ENCODE results near the gene LIMS2.

The LIMS2 gene

DNA sequence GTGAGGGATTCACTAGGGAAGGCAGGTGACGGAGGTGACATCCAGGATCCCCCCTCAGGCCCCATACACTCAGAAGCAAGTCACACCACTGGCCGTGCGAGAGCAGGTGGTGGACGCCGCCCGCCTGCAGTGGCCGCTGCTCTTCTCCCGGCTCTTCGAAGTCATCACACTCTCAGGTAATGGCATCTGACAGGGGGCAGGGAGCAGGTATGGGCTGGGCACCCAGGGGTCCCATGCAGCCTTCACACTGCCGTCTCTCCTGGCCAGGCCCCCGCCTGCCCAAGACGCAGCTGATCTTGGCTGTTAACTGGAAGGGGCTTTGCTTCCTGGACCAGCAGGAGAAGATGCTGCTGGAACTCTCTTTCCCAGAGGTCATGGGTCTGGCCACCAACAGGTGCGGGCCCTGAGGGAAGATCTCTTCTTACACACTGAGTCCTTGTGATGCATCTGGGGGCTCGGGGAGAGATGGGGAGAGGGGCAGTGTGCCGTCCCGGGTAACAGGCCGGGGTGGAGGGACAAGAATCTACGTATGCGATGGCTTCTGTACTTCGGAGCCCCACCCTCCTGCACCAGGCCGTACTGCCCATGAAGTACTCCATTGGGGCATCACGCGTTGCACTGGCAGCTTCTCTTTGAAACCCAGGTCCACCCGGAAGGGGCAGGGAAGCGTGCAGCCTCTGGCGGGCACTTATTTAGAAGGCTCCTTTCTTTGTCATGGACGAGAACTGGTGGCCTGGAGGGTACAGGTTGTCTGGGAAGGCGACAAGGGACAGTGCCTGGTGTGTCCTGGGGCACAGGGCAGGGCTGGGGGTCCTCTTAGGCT lies 48.2 kb downstream of the LIMS2 start:
- Histone ChIP-seq H3K36me3 (no peaks in the 10 kb centered on the region), H3K27ac (no peak overlapping the region), H3K4me3 (peak overlapping the region in 1 of 10 experiments; percentile 41; a peak in 1 of 20 replicates), H3K4me2 (peak overlapping the region; percentile 73 to 99 (median 89)), H4K20me1 (peaks cover 0 to 23% (median 0%) of the 10 kb centered on the region in 11 experiments; a peak in 4 of 22 replicates), H3K9ac (no peak overlapping the region), H3K27me3 (peaks cover 0 to 54% (median 0%) of the 10 kb centered on the region in 11 experiments; a peak in 7 of 22 replicates), H3K4me1 (peaks cover 63 to 99% (median 98%) of the 10 kb centered on the region in 10 experiments), H3K9me3 (replicated peaks in 1 of 11) (no peaks in the 10 kb centered on the region)
- TF ChIP-seq Cebpa-rat (IDR thresholded peaks at IDR 0.05) = no peak

DNA sequence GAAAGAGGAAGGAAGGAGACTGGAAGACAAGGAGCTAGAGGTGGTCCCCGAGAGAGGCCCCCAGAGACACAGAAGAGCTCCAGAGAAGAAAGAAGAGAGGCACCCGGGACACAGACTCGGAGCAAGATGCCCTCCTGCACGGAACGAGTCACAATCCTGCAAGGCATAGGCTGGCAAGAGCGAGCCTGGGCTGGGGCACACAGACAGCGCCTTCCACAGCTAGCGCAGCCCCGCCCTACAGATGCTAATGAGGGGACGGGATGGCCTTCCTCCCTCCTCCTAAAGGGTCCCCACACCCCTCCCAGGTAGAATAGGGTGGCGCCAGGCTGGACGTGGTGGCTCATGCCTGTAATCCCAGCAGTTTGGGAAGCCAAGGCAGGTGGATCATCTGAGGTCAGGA lies 49.2 kb downstream of the LIMS2 start:
- Histone ChIP-seq H3K4me2 (peak overlapping the region; percentile 73 to 99 (median 89)), H3K36me3 (no peaks in the 10 kb centered on the region), H3K9me3 (replicated peaks in 1 of 11) (no peaks in the 10 kb centered on the region), H3K27ac (peak overlapping the region in 4 of 11 experiments; percentile 22 to 36 (median 34); a peak in 5 of 22 replicates), H3K27me3 (peaks cover 0 to 44% (median 0%) of the 10 kb centered on the region in 11 experiments; a peak in 7 of 22 replicates), H3K9ac (peak overlapping the region in 4 of 11 experiments; percentile 21 to 49 (median 35); a peak in 6 of 22 replicates), H3K4me3 (peak overlapping the region in 5 of 10 experiments; percentile 3 to 44 (median 34); a peak in 4 of 20 replicates), H3K4me1 (peaks cover 53 to 99% (median 98%) of the 10 kb centered on the region in 10 experiments), H4K20me1 (peaks cover 0 to 23% (median 0%) of the 10 kb centered on the region in 11 experiments; a peak in 4 of 22 replicates)
- no peak for TF ChIP-seq Cebpa-rat (IDR thresholded peaks at IDR 0.05)

DNA sequence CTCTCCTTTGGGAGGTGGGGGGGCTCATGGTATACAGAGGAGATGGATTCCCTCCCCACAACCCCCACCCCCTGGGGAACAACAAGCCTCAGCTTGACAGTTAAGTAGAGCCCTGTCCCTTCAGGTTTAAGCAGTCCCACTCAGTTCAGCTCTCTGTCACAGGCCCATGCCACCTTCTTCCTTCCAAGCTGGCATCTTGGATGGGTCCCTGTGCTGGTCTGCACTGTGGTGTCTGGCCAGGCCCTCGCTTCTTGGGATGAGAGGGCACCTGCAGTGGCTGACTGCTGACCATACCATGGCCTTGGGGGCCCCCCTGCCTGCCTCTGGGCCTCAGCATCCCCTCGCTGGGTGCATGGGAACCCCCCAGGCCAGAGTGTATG lies 49.8 kb downstream of the LIMS2 start:
- no peaks in the 10 kb centered on the region for H3K36me3 ChIP-seq
- H3K4me2 ChIP-seq = peak overlapping the region; percentile 73 to 99 (median 89)

DNA sequence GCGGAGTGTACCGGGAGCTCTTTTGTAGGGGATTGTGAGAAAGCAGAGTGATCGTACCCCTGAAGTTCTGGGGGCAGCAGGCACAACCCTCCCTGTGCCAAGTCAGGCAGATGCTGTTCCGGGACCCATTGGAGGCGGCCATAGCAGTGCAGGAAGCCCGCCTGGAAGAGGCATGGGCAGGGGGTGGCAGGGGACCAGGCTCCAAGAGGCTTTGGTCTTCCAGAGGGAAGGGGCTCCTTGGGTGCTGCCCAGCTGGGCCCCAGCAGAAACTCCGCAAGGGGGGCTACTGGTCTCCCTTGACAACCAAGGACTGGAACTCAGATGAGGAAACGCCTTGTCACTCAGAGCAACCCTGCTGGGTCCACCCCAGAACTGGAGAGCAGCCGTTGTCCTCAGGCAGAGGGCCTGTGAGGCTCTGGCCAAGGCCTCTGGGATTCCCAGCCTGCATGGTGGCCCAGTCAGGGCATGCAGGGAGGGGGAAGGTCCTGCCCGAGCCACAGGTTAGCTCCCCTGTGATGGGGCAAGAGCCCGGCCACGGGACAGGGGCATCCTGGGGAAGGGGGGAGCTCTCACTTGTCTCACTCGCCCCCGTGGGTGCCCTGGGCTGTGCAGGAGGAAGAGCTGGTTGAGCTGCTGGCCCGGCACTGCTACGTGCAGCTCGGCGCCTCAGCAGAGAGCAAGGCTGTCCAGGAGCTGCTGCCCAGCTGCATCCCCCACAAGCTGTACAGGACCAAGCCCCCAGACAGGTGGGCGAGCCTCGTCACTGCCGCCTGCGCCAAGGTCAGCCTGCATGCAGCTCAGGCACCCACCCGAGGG lies 50.4 kb downstream of the LIMS2 start:
- peaks cover 0 to 41% (median 0%) of the 10 kb centered on the region in 11 experiments; a peak in 7 of 22 replicates for H3K27me3 ChIP-seq
- peaks cover 0 to 23% (median 0%) of the 10 kb centered on the region in 11 experiments; a peak in 6 of 22 replicates for H4K20me1 ChIP-seq
- peaks cover 49 to 99% (median 98%) of the 10 kb centered on the region in 10 experiments for H3K4me1 ChIP-seq
- peak overlapping the region; percentile 16 to 99 (median 89); a peak in 21 of 22 replicates for H3K4me2 ChIP-seq
- peak overlapping the region in 1 of 11 experiments; percentile 29; a peak in 3 of 22 replicates for H3K27ac ChIP-seq
- H3K36me3 ChIP-seq = no peaks in the 10 kb centered on the region
- H3K4me3 ChIP-seq = peak overlapping the region in 1 of 10 experiments; percentile 43; a peak in 1 of 20 replicates
- H3K9me3 ChIP-seq (replicated peaks in 1 of 11) = no peaks in the 10 kb centered on the region
- peak overlapping the region in 4 of 11 experiments; percentile 34 to 52 (median 42); a peak in 5 of 22 replicates for H3K9ac ChIP-seq
- no peak for TF ChIP-seq Cebpa-rat (IDR thresholded peaks at IDR 0.05)

More for the DNA sequence above, 49.8 kb downstream of the LIMS2 start:
- H4K20me1 ChIP-seq = peaks cover 0 to 23% (median 0%) of the 10 kb centered on the region in 11 experiments; a peak in 6 of 22 replicates
- peak overlapping the region in 1 of 11 experiments; percentile 34; a peak in 2 of 22 replicates for H3K27ac ChIP-seq
- peak overlapping the region in 4 of 11 experiments; percentile 21 to 49 (median 35); a peak in 3 of 22 replicates for H3K9ac ChIP-seq
- peaks cover 0 to 41% (median 0%) of the 10 kb centered on the region in 11 experiments; a peak in 7 of 22 replicates for H3K27me3 ChIP-seq
- H3K4me1 ChIP-seq = peaks cover 50 to 99% (median 98%) of the 10 kb centered on the region in 10 experiments
- H3K4me3 ChIP-seq = peak overlapping the region in 2 of 10 experiments; percentile 34 to 43; a peak in 2 of 20 replicates
- no peak for TF ChIP-seq Cebpa-rat (IDR thresholded peaks at IDR 0.05)
- H3K9me3 ChIP-seq (replicated peaks in 1 of 11) = no peaks in the 10 kb centered on the region

DNA sequence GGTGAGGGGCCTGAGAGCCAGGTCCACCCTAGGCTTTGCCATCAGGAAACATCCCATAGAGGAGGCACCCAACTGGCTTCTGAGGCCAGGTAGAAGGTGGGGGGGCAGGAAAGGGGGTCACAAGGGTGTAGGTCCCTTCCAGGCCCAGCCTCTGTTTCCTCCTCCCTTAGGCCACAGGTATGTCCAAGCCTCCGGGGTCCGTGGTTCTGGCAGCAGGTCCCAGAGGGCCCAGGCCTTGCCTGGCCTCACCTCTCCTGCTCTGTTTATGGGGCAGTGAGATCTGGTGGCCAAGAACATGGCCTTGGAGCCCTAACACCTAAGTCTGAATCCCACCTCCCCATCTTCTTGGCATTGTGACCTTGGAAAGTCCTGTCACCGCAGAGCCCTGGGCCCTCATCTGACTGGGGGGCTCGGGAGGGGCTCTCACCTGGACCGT lies 51.0 kb downstream of the LIMS2 start:
- H3K4me1 ChIP-seq = peaks cover 48 to 99% (median 98%) of the 10 kb centered on the region in 10 experiments
- peak overlapping the region in 10 of 11 experiments; percentile 41 to 99 (median 90); a peak in 19 of 22 replicates for H3K4me2 ChIP-seq
- H4K20me1 ChIP-seq = peaks cover 0 to 23% (median 0%) of the 10 kb centered on the region in 11 experiments; a peak in 6 of 22 replicates
- no peak overlapping the region; a peak in 1 of 20 replicates for H3K4me3 ChIP-seq
- H3K9me3 ChIP-seq (replicated peaks in 1 of 11) = no peaks in the 10 kb centered on the region
- H3K9ac ChIP-seq = 0 out of 22 replicates have a peak overlapping the region, but pooled peaks of 1 of the 11 experiments have one; percentile 36
- no peak for TF ChIP-seq Cebpa-rat (IDR thresholded peaks at IDR 0.05)
- no peaks in the 10 kb centered on the region for H3K36me3 ChIP-seq
- H3K27ac ChIP-seq = no peak overlapping the region
- peaks cover 0 to 41% (median 0%) of the 10 kb centered on the region in 11 experiments; a peak in 7 of 22 replicates for H3K27me3 ChIP-seq

DNA sequence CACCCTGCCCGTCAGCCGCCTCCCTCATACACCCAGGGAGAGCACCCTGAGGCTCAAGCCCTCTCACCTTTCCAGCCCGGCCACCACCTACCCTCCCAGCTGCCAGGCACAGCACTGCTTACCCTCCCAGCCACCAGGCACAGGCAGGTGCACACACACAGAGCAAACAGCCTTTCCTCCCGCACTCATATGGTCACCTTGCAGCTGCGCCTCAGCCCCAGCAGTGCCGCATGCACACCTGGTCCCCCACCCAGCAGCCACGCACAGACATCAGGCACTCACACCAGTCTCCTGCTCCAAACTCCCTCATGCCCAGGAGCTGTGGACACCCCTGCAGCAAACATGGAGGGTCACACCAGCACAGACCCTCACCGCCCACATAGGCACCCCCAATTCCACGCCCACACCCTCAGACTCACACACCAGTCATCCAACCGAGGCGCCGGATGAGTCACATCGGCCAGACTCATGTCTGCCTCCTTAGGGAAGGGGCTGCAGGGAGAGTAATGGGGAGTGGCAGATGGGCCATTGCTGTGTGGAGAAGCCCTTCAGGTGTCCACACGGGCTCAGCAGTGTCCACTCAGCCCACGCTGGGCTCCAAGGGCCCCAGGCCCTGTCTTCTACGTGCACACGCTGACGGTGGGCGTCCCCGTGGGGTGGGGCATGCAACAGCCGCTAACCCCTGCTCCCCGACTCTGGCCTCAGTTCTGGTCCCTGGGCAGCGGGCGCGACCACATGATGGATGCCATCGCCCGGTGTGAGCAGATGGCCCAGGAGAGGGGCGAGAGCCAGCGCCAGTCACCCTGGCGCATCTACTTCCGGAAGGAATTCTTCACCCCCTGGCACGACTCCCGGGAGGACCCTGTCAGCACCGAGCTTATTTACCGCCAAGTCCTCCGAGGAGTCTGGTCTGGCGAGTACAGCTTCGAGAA lies 51.7 kb downstream of the LIMS2 start:
- H3K4me3 ChIP-seq = no peak overlapping the region; a peak in 1 of 20 replicates
- no peak overlapping the region for H3K27ac ChIP-seq
- no peaks in the 10 kb centered on the region for H3K36me3 ChIP-seq
- H3K9me3 ChIP-seq (replicated peaks in 1 of 11) = no peaks in the 10 kb centered on the region
- peaks cover 0 to 41% (median 0%) of the 10 kb centered on the region in 11 experiments; a peak in 7 of 22 replicates for H3K27me3 ChIP-seq
- H3K4me2 ChIP-seq = peak overlapping the region; percentile 9 to 99 (median 89); a peak in 20 of 22 replicates
- H4K20me1 ChIP-seq = peaks cover 0 to 23% (median 0%) of the 10 kb centered on the region in 11 experiments; a peak in 6 of 22 replicates
- H3K4me1 ChIP-seq = peaks cover 48 to 96% (median 92%) of the 10 kb centered on the region in 10 experiments
- 0 out of 22 replicates have a peak overlapping the region, but pooled peaks of 1 of the 11 experiments have one; percentile 36 for H3K9ac ChIP-seq
- TF ChIP-seq Cebpa-rat (IDR thresholded peaks at IDR 0.05) = no peak

Data from BLaER1 treated with 17β-estradiol and CSF1 and Interleukin-3, amounts not matched to agents 10 nM and 100 nM (cell line).